ENCODE data around the gene FOCAD.

FOCAD gene

GRCh38 chr9:20788526-20789451 lies 104.7 kb downstream of the FOCAD start:
- Histone ChIP-seq H3K36me3 (ENCODE audit: control insufficient read depth, low read length) (no peaks in the 10 kb centered on the region), H3K27me3 (ENCODE audit: control insufficient read depth, low read length) (no peaks in the 10 kb centered on the region), H3K4me1 (ENCODE audit: control insufficient read depth, low read length) (no peaks in the 10 kb centered on the region), H3K9me2 (replicated peaks; ENCODE audit: control insufficient read depth, low read length) (no peaks in the 10 kb centered on the region), H3K79me2 (ENCODE audit: control insufficient read depth, low read length) (no peaks in the 10 kb centered on the region), H3K4me2 (ENCODE audit: low read length) (no peak overlapping the region), H3F3A (ENCODE audit: control insufficient read depth, insufficient read depth) (no peaks in the 10 kb centered on the region), H3K9me3 (ENCODE audit: control insufficient read depth, insufficient read depth, low read length) (no peaks in the 10 kb centered on the region), H3K27ac (ENCODE audit: low read depth, low read length) (no peak overlapping the region), H4K20me1 (ENCODE audit: control insufficient read depth, insufficient read depth, low read depth, low read length) (no peaks in the 10 kb centered on the region), H3K4me3 (ENCODE audit: low read length) (no peak overlapping the region)
- no peak for TF ChIP-seq CTCF (IDR thresholded peaks at IDR 0.05; ENCODE audit: low read depth, low read length, poor library complexity, severe bottlenecking)
- TF ChIP-seq EZH2phosphoT487 (IDR thresholded peaks at IDR 0.05; ENCODE audit: borderline replicate concordance, low read length): no peak

DNA sequence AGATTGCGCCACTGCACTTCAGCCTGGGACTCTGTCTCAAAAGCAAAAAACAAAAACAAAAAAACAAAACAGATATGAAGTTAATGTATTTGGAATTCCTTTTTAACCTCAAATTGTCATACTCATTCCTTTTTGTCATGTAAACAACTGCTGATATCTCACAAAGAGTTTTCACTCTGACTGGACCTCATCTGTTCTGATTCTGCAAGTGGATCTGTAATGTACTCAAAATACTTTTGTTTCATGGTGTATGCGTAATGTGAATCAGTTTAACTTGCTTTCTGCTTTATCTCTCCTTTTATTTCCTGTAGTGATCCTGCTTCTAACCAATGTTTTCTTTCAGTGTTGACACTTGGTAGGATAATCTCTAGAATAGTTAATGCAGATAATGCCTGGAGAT lies 106.7 kb downstream of the FOCAD start:
- H3K27me3 ChIP-seq (ENCODE audit: control insufficient read depth, low read length): no peaks in the 10 kb centered on the region
- H3K4me2 ChIP-seq (ENCODE audit: low read length): no peak overlapping the region
- no peak overlapping the region for H3K27ac ChIP-seq (ENCODE audit: low read depth, low read length)
- no peak overlapping the region for H3K4me3 ChIP-seq (ENCODE audit: low read length)
- no peaks in the 10 kb centered on the region for H3F3A ChIP-seq (ENCODE audit: control insufficient read depth, insufficient read depth)
- no peaks in the 10 kb centered on the region for H3K36me3 ChIP-seq (ENCODE audit: control insufficient read depth, low read length)
- no peaks in the 10 kb centered on the region for H3K9me2 ChIP-seq (replicated peaks; ENCODE audit: control insufficient read depth, low read length)
- H3K9me3 ChIP-seq (ENCODE audit: control insufficient read depth, insufficient read depth, low read length): no peaks in the 10 kb centered on the region
- no peaks in the 10 kb centered on the region for H3K4me1 ChIP-seq (ENCODE audit: control insufficient read depth, low read length)
- H3K79me2 ChIP-seq (ENCODE audit: control insufficient read depth, low read length): no peaks in the 10 kb centered on the region
- TF ChIP-seq CTCF (IDR thresholded peaks at IDR 0.05; ENCODE audit: low read depth, low read length, poor library complexity, severe bottlenecking): no peak
- H4K20me1 ChIP-seq (ENCODE audit: control insufficient read depth, insufficient read depth, low read depth, low read length): no peaks in the 10 kb centered on the region

GRCh38 chr9:20791682-20792081 lies 107.6 kb downstream of the FOCAD start:
- Histone ChIP-seq H3K9me2 (replicated peaks; ENCODE audit: control insufficient read depth, low read length) (no peaks in the 10 kb centered on the region), H3K9me3 (ENCODE audit: control insufficient read depth, insufficient read depth, low read length) (no peaks in the 10 kb centered on the region), H3K27me3 (ENCODE audit: control insufficient read depth, low read length) (no peaks in the 10 kb centered on the region), H3K36me3 (ENCODE audit: control insufficient read depth, low read length) (no peaks in the 10 kb centered on the region), H3F3A (ENCODE audit: control insufficient read depth, insufficient read depth) (no peaks in the 10 kb centered on the region), H3K4me3 (ENCODE audit: low read length) (no peak overlapping the region), H3K79me2 (ENCODE audit: control insufficient read depth, low read length) (no peaks in the 10 kb centered on the region), H3K27ac (ENCODE audit: low read depth, low read length) (no peak overlapping the region), H3K4me1 (ENCODE audit: control insufficient read depth, low read length) (no peaks in the 10 kb centered on the region), H3K4me2 (ENCODE audit: low read length) (no peak overlapping the region), H4K20me1 (ENCODE audit: control insufficient read depth, insufficient read depth, low read depth, low read length) (no peaks in the 10 kb centered on the region)
- TF ChIP-seq EZH2phosphoT487 (IDR thresholded peaks at IDR 0.05; ENCODE audit: borderline replicate concordance, low read length) (no peak), CTCF (IDR thresholded peaks at IDR 0.05; ENCODE audit: low read depth, low read length, poor library complexity, severe bottlenecking) (no peak)

All from DOHH2 (cell line).